ENCODE results near the gene HOXA7. TPM values are rescaled to one million over a fixed set of nuclear protein-coding genes. Genes with fewer than 3 reads are reported as not detected.

Gene HOXA7
- total RNA-seq, 2 donors from 2014 or later = 21.9 to 24.4 TPM

- DNase-seq = no peak
- Histone ChIP-seq H3K9ac (ENCODE audit: low read depth in 2 of 2, low read length in 2 of 2) (peak overlapping the region; percentile 54 to 89), H3K4me3 (peak overlapping the region; percentile 50), H3K27me3 (peaks cover 5% of the 10 kb centered on the region), H3K27ac (peak overlapping the region; percentile 94), H3K9me3 (no peaks in the 10 kb centered on the region), H3K36me3 (no peaks in the 10 kb centered on the region), H3K4me1 (peaks cover 20% of the 10 kb centered on the region)
- TF ChIP-seq CTCF (IDR thresholded peaks at IDR 0.05) = no peak
- intact Hi-C loops (cut with DNase I) = no loop called here
These were observed 25.9 kb upstream of the HOXA7 start for GRCh38 chr7:27182285-27182841.

GRCh38 chr7:27181795-27182275 lies 25.4 kb upstream of the HOXA7 start:
- no peak for DNase-seq
- Histone ChIP-seq H3K4me1 (peaks cover 20% of the 10 kb centered on the region), H3K4me3 (no peak overlapping the region), H3K27ac (peak overlapping the region; percentile 94), H3K9ac (ENCODE audit: low read depth in 2 of 2, low read length in 2 of 2) (peak overlapping the region; percentile 54 to 89), H3K27me3 (peaks cover 5% of the 10 kb centered on the region), H3K36me3 (no peaks in the 10 kb centered on the region), H3K9me3 (no peaks in the 10 kb centered on the region)
- no peak for TF ChIP-seq CTCF (IDR thresholded peaks at IDR 0.05)
- intact Hi-C loops (cut with DNase I) = no loop called here

- H3K9ac ChIP-seq (ENCODE audit: low read depth in 2 of 2, low read length in 2 of 2) = peak overlapping the region; percentile 46 to 98
- peak overlapping the region; percentile 94 for H3K27ac ChIP-seq
- H3K4me3 ChIP-seq = no peak overlapping the region
- intact Hi-C loops (cut with DNase I) = no loop called here
- H3K36me3 ChIP-seq = no peaks in the 10 kb centered on the region
- peaks cover 5% of the 10 kb centered on the region for H3K27me3 ChIP-seq
- H3K4me1 ChIP-seq = peaks cover 20% of the 10 kb centered on the region
- no peak for DNase-seq
- no peak for TF ChIP-seq CTCF (IDR thresholded peaks at IDR 0.05)
- no peaks in the 10 kb centered on the region for H3K9me3 ChIP-seq
These were observed 24.3 kb upstream of the HOXA7 start for GRCh38 chr7:27180431-27181420.

GRCh38 chr7:27179503-27180430 lies 23.3 kb upstream of the HOXA7 start:
- H3K4me1 ChIP-seq = peaks cover 20% of the 10 kb centered on the region
- intact Hi-C loops (cut with DNase I) = no loop called here
- peak; percentile 90 for DNase-seq
- H3K9me3 ChIP-seq = no peaks in the 10 kb centered on the region
- H3K9ac ChIP-seq (ENCODE audit: low read depth in 2 of 2, low read length in 2 of 2) = peak overlapping the region; percentile 63 to 98
- peak overlapping the region; percentile 28 for H3K4me3 ChIP-seq
- H3K27ac ChIP-seq = peak overlapping the region; percentile 94
- H3K36me3 ChIP-seq = no peaks in the 10 kb centered on the region
- H3K27me3 ChIP-seq = no peaks in the 10 kb centered on the region
- peak; percentile 93 for TF ChIP-seq CTCF (IDR thresholded peaks at IDR 0.05)

GRCh38 chr7:27179030-27179429 lies 22.6 kb upstream of the HOXA7 start:
- no peaks in the 10 kb centered on the region for H3K36me3 ChIP-seq
- peak overlapping the region; percentile 63 to 98 for H3K9ac ChIP-seq (ENCODE audit: low read depth in 2 of 2, low read length in 2 of 2)
- H3K27me3 ChIP-seq = peaks cover 3% of the 10 kb centered on the region
- peak overlapping the region; percentile 94 for H3K27ac ChIP-seq
- no peaks in the 10 kb centered on the region for H3K9me3 ChIP-seq
- intact Hi-C loops (cut with DNase I) = no loop called here
- no peak for TF ChIP-seq CTCF (IDR thresholded peaks at IDR 0.05)
- peak overlapping the region; percentile 28 for H3K4me3 ChIP-seq
- peaks cover 20% of the 10 kb centered on the region for H3K4me1 ChIP-seq
- no peak for DNase-seq

Measured in colonic mucosa (tissue), 4 donors.